GM15510 (cell line): ENCODE results near the gene SEPTIN14.

ENCODE experiments used
- POLR2A ChIP-seq: IDR thresholded peaks from 3 replicates; pipeline ENCODE4 v1.6.1; 2011; ENCODE audit warnings: borderline replicate concordance; ENCODE audit not compliant: insufficient read length; ENCODE audit errors: extremely low read depth

Gene SEPTIN14

GRCh38 chr7:55787796-55788195 lies 74.8 kb downstream of the SEPTIN14 start:
- no peak for TF ChIP-seq POLR2A

GRCh38 chr7:55786901-55787300 lies 75.7 kb downstream of the SEPTIN14 start:
- TF ChIP-seq POLR2A, result no peak

GRCh38 chr7:55784151-55784550 lies 78.4 kb downstream of the SEPTIN14 start:
- no peak for TF ChIP-seq POLR2A

GRCh38 chr7:55778631-55779030 lies 83.9 kb downstream of the SEPTIN14 start:
- no peak for TF ChIP-seq POLR2A

DNA sequence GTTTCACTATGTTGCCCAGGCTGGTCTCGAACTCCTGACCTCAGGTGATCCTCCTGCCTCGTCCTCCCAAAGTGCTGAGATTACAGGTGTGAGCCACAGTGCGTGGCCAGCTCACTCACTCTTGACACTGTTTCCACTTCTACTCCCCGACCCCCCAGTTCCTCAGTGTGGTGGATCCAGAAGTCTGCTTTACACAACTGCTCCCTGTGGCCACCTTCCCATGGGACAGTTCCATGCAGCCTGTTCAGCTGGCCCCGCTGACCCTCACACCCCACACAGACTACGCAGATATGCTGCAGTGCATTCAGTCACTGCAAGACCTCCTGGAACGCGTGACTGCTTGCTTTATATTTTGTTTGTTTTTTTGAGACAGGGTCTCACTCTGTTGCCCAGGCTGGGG lies 86.4 kb downstream of the SEPTIN14 start:
- no peak for TF ChIP-seq POLR2A

DNA sequence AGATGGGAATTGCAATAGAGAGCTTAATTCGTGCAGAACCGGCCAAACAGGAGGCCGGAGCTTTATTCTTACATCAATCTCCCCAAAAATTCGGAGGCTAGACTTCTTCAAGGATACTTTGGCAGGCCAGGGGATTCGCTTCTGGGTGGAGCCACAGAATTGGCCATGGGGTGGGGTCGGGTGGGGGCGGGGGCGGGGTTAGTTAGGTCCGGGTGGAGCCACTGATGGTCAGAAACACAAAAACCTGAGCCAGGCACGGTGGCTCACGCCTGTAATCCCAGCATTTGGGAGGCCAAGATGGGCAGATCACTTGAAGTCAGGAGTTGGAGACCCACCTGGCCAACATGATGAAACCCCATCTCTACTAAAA lies 87.5 kb downstream of the SEPTIN14 start:
- TF ChIP-seq POLR2A, result no peak

- no peak for TF ChIP-seq POLR2A
These were observed 88.1 kb downstream of the SEPTIN14 start for GRCh38 chr7:55774327-55775050.

- no peak for TF ChIP-seq POLR2A
These were observed 91.8 kb downstream of the SEPTIN14 start for GRCh38 chr7:55770778-55771177.
